A673 (cell line): ENCODE data around the gene DNAH9.

Source experiments
- CTCF ChIP-seq: fragments of 300-800, 200-600 bp; sonication (generic); conservative IDR thresholded peaks from 2 replicates; pipeline ENCODE4 v1.5.1; 2017; ENCODE audit warnings: low read depth, mild to moderate bottlenecking, antibody characterized with exemption, low read length, moderate library complexity, mixed read lengths
- EZH2 ChIP-seq: fragments of 200-600 bp; sonication (generic); IDR thresholded peaks from 2 replicates; pipeline ENCODE4 v1.6.1; 2017; ENCODE audit warnings: borderline replicate concordance, low read depth, mild to moderate bottlenecking, mixed read lengths, antibody characterized with exemption, low read length; ENCODE audit not compliant: poor library complexity, severe bottlenecking

GRCh38 chr17:11739351-11739750 lies 141.1 kb downstream of the DNAH9 start:
- TF ChIP-seq CTCF, result no peak
- TF ChIP-seq EZH2, result no peak
